ENCODE data around the gene AHDC1. TPM values are rescaled to one million over a fixed set of nuclear protein-coding genes. Genes with fewer than 3 reads are reported as not detected.

The AHDC1 gene
- total RNA-seq, 4 donors from 2014 or later = 25.5 to 91.4 (median 47.8) TPM

DNA sequence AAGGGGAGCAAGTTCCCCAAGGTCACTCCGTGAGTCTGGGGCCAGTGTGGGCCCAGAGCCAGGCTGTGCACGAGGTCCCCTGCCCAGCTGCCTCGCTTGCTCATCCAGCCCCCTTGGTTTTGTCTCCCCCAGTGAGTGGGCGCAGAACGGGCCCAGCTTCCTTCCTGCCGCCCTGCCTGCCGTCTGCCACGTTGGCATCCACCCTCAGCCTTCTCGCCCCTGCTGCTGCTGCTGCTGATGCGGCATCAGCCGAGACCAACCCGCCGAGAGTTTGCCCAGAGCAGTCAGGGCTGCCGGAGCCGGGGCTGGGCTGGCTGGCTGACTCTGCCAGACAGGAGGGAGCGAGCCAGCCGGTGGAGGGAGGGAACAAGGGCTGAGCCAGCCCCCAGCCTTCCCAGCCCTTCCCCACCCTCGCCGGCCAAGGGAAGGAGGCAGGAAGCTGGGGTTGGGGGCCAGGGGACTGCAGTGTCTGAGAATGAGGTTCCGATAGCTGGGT lies 82.6 kb downstream of the AHDC1 start:
- Histone ChIP-seq H3K9me3 (no peaks in the 10 kb centered on the region), H3K27me3 (no peaks in the 10 kb centered on the region), H3K4me1 (peaks cover 17 to 77% of the 10 kb centered on the region in 2 donors), H3K27ac (no peak overlapping the region), H3K36me3 (no peaks in the 10 kb centered on the region), H3K4me3 (replicated peaks in 1 of 3) (no peak overlapping the region)
- 40 to 72% methylated on average over 5 to 20 of the region's 20 CpGs for WGBS, 2 donors
- intact Hi-C loops (cut with DNase I) = no loop called here
- DNase-seq = no peak
- no peak for TF ChIP-seq POLR2A (IDR thresholded peaks at IDR 0.05)
- TF ChIP-seq, protein P1, sequence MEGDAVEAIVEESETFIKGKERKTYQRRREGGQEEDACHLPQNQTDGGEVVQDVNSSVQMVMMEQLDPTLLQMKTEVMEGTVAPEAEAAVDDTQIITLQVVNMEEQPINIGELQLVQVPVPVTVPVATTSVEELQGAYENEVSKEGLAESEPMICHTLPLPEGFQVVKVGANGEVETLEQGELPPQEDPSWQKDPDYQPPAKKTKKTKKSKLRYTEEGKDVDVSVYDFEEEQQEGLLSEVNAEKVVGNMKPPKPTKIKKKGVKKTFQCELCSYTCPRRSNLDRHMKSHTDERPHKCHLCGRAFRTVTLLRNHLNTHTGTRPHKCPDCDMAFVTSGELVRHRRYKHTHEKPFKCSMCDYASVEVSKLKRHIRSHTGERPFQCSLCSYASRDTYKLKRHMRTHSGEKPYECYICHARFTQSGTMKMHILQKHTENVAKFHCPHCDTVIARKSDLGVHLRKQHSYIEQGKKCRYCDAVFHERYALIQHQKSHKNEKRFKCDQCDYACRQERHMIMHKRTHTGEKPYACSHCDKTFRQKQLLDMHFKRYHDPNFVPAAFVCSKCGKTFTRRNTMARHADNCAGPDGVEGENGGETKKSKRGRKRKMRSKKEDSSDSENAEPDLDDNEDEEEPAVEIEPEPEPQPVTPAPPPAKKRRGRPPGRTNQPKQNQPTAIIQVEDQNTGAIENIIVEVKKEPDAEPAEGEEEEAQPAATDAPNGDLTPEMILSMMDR (IDR thresholded peaks at IDR 0.05) = no peak

DNA sequence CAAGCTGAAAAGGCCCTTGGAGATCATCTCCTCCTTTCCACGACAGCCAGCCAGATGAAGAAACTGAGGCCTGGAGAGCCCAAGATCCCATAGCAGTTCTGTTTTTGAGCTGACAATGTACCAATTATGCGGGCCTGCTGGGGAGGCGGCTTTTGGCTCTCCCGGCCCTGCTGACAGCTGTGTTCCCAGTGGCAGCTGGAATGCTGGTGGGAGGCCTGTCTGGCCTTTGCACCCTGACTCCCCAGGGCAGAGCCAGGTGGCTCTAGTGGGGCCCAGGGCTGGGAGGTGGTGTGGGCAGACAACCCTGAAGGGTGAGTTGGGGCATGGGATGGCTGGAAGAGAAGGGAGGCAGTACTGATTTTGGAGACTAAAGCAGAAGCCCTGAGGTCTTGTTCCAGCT lies 83.3 kb downstream of the AHDC1 start:
- Histone ChIP-seq H3K9me3 (no peaks in the 10 kb centered on the region), H3K27me3 (no peaks in the 10 kb centered on the region), H3K4me3 (replicated peaks in 1 of 3) (no peak overlapping the region), H3K27ac (peak overlapping the region in 1 of 3 donors; percentile 32), H3K4me1 (peaks cover 17 to 76% of the 10 kb centered on the region in 2 donors), H3K36me3 (no peaks in the 10 kb centered on the region)
- TF ChIP-seq POLR2A (IDR thresholded peaks at IDR 0.05) = no peak
- TF ChIP-seq, protein P1 (IDR thresholded peaks at IDR 0.05) = no peak
- intact Hi-C loops (cut with DNase I) = no loop called here
- DNase-seq = no peak
- 79 to 86% methylated on average over 4 of the region's 4 CpGs for WGBS, 2 donors

DNA sequence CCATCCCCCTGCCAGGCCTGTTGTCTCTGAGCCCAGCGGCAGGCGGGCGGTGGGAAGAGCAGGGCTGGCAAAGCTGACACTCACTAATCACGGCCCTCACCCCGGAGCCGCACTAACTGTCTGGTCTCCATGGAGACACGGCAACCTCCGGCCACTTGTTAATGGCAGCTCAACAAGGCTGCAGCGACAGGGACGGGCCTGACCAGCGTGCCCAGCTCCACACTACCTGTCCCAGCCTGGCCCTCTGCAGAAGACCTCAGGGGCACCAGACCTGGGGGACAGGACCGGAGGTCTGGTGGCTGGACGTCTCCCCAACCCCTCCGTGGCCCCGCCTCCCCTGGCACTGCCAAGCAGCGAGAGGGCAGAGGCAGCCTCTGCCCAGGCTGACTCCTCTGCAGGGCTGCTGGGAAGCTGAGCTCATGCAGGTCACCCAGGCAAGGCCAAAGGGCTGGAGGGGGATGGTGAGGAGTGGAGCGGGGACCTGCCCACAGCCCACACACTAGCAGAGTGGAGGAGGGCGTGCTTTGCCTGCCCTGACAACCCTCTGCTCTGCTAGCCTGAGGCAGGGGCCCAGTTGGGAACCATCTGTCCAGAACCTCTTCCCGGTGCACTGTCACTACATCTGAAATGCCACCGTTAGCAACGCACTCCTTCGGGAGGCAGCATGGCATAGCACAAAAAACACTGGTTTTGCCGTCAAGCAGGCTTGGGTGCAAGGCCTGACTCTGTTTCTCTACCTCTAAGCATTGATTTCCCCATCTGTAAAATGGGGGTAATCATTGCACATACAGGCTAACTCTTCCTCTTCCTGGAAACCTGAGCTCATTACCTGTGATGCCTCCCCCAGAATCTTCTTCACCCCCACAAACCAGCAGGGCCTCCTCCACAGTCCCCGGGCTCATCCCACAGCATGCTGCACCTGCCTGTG lies 84.3 kb downstream of the AHDC1 start:
- peak overlapping the region; percentile 52 to 73 (median 57) for H3K27ac ChIP-seq
- 48 to 49% methylated on average over 14 to 18 of the region's 24 CpGs for WGBS, 2 donors
- DNase-seq = peak; percentile 83 to 85

DNA sequence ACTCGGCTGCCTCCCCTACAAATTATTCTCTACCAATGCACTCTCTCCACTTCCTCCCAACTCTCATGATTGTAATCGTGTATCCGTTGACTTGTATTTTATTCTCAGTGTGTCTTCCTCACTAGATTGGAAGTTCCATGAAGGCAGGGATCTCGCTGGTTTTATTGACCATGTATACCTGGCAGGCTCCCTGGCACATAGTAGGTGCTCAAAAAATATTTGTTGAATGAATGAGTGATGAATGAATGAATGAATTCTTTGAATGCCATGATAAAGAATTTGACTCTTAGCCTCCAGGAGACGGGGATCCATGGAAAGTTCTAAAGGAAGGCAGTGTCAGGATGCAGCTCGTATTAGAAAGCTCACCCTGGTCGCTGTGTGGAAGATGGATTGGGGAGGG lies 85.1 kb downstream of the AHDC1 start:
- WGBS, 2 donors = 90% methylated on average over 7 of the region's 7 CpGs
- Histone ChIP-seq H3K27ac (peak overlapping the region; percentile 52 to 73 (median 57)), H3K4me3 (replicated peaks in 1 of 3) (no peak overlapping the region), H3K36me3 (no peaks in the 10 kb centered on the region), H3K9me3 (no peaks in the 10 kb centered on the region), H3K27me3 (no peaks in the 10 kb centered on the region), H3K4me1 (peaks cover 17 to 81% of the 10 kb centered on the region in 2 donors)
- DNase-seq = no peak
- intact Hi-C loops (cut with DNase I) = no loop called here
- TF ChIP-seq, protein P1 (IDR thresholded peaks at IDR 0.05) = no peak
- TF ChIP-seq POLR2A (IDR thresholded peaks at IDR 0.05) = no peak

More for the DNA sequence above, 84.3 kb downstream of the AHDC1 start:
- no peaks in the 10 kb centered on the region for H3K9me3 ChIP-seq
- no peak overlapping the region for H3K4me3 ChIP-seq (replicated peaks in 1 of 3)
- TF ChIP-seq, protein P1 (IDR thresholded peaks at IDR 0.05) = no peak
- no peak for TF ChIP-seq POLR2A (IDR thresholded peaks at IDR 0.05)
- no peaks in the 10 kb centered on the region for H3K27me3 ChIP-seq
- peaks cover 17 to 76% of the 10 kb centered on the region in 2 donors for H3K4me1 ChIP-seq
- intact Hi-C loops (cut with DNase I) = no loop called here
- H3K36me3 ChIP-seq = no peaks in the 10 kb centered on the region
